Activated CD8-positive, alpha-beta T cell treated with anti-CD3 and anti-CD28 coated beads for 36 hours (primary cell): Measurements from ENCODE around the gene NMNAT2. TPM values are rescaled to one million over a fixed set of nuclear protein-coding genes. Genes with fewer than 3 reads are reported as not detected.

Source experiments
- ATAC-seq: fragments of 200-7000 bp; cut with Tn5 transposase; one replicate; pipeline ENCODE4 v1.10.0; 2021; ENCODE audit warnings: mild to moderate bottlenecking, moderate library complexity
- CTCF ChIA-PET: fragments of 350-600 bp; sonication (Branson Sonifier 250); formaldehyde crosslinking; loops from one replicate; lab custom pipeline; 2021; ENCODE audit warnings: antibody characterized with exemption; lab: Charles Lee
- POLR2A ChIA-PET: fragments of 350-600 bp; sonication (Branson Sonifier 250); formaldehyde crosslinking; loops from one replicate; lab custom pipeline; 2021; ENCODE audit warnings: antibody characterized with exemption; lab: Charles Lee
- DNase-seq: peaks from one replicate; pipeline ENCODE4 v3.0.0-alpha.2; 2020
- H3K27ac Mint-ChIP-seq: one replicate; pipeline ENCODE4 v1.8.0; 2021; ENCODE audit warnings: mild to moderate bottlenecking, mixed read lengths
- H3K27me3 Mint-ChIP-seq: one replicate; pipeline ENCODE4 v1.8.0; 2021; ENCODE audit warnings: mixed read lengths
- H3K36me3 Mint-ChIP-seq: one replicate; pipeline ENCODE4 v1.8.0; 2021; ENCODE audit warnings: low read depth, mixed read lengths
- H3K4me1 Mint-ChIP-seq: one replicate; pipeline ENCODE4 v1.8.0; 2021; ENCODE audit warnings: low read depth, mixed read lengths
- H3K4me3 Mint-ChIP-seq: one replicate; pipeline ENCODE4 v1.8.0; 2021; ENCODE audit warnings: mild to moderate bottlenecking, moderate library complexity, mixed read lengths
- H3K9me3 Mint-ChIP-seq: one replicate; pipeline ENCODE4 v1.8.0; 2021; ENCODE audit warnings: mixed read lengths
- intact Hi-C: fragments of 100-400 bp; cut with micrococcal nuclease; formaldehyde crosslinking; loops from one replicate; pipeline ENCODE4 v1.10.0; 2022
- total RNA-seq, 2 experiments: library from RNA; stranded (reverse); gene quantifications; one replicate each; pipeline ENCODE4 v1.2.3, GENCODE V29; 2021
- TF ChIP-seq, protein P1 (sequence below): fragments of 200-600 bp; IDR thresholded peaks from one replicate; pipeline ENCODE4 v1.8.0; 2022; ENCODE audit warnings: antibody characterized with exemption, mild to moderate bottlenecking

NMNAT2 gene
- total RNA-seq, 2 experiments from 2014 or later: not detected

GRCh38 chr1:183302452-183303322, 115.5 kb downstream of the NMNAT2 start:
- ATAC-seq (no peak), DNase-seq (no peak)
- no peaks in the 10 kb centered on the region for H3K4me1 Mint-ChIP-seq
- TF ChIP-seq, protein P1, sequence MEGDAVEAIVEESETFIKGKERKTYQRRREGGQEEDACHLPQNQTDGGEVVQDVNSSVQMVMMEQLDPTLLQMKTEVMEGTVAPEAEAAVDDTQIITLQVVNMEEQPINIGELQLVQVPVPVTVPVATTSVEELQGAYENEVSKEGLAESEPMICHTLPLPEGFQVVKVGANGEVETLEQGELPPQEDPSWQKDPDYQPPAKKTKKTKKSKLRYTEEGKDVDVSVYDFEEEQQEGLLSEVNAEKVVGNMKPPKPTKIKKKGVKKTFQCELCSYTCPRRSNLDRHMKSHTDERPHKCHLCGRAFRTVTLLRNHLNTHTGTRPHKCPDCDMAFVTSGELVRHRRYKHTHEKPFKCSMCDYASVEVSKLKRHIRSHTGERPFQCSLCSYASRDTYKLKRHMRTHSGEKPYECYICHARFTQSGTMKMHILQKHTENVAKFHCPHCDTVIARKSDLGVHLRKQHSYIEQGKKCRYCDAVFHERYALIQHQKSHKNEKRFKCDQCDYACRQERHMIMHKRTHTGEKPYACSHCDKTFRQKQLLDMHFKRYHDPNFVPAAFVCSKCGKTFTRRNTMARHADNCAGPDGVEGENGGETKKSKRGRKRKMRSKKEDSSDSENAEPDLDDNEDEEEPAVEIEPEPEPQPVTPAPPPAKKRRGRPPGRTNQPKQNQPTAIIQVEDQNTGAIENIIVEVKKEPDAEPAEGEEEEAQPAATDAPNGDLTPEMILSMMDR: no peak
- no peak overlapping the region for H3K4me3 Mint-ChIP-seq
- CTCF ChIA-PET: no interaction called here
- H3K27ac Mint-ChIP-seq: no peak overlapping the region
- peaks cover 9% of the 10 kb centered on the region for H3K27me3 Mint-ChIP-seq
- no peaks in the 10 kb centered on the region for H3K36me3 Mint-ChIP-seq
- H3K9me3 Mint-ChIP-seq: no peaks in the 10 kb centered on the region
- intact Hi-C loops: no loop called here
- POLR2A ChIA-PET: no interaction called here

- ChIA-PET POLR2A (no interaction called here), CTCF (no interaction called here)
- TF ChIP-seq, protein P1: no peak
- H3K4me1 Mint-ChIP-seq: no peaks in the 10 kb centered on the region
- H3K27ac Mint-ChIP-seq: no peak overlapping the region
- intact Hi-C loops: no loop called here
- H3K4me3 Mint-ChIP-seq: no peak overlapping the region
- H3K9me3 Mint-ChIP-seq: no peaks in the 10 kb centered on the region
- ATAC-seq: no peak
- DNase-seq: no peak
- no peaks in the 10 kb centered on the region for H3K36me3 Mint-ChIP-seq
- H3K27me3 Mint-ChIP-seq: peaks cover 9% of the 10 kb centered on the region
Observed at GRCh38 chr1:183301239-183301638, 116.9 kb downstream of the NMNAT2 start.

- POLR2A ChIA-PET: no interaction called here
Observed at GRCh38 chr1:183300828-183301227, 117.4 kb downstream of the NMNAT2 start.

GRCh38 chr1:183300395-183300794, 117.8 kb downstream of the NMNAT2 start:
- ATAC-seq: no peak
- Mint-ChIP-seq H3K27me3 (peaks cover 9% of the 10 kb centered on the region), H3K9me3 (no peaks in the 10 kb centered on the region), H3K36me3 (no peaks in the 10 kb centered on the region), H3K4me1 (no peaks in the 10 kb centered on the region), H3K4me3 (no peak overlapping the region), H3K27ac (no peak overlapping the region)
- TF ChIP-seq, protein P1: no peak
- POLR2A ChIA-PET: no interaction called here
- no peak for DNase-seq
- CTCF ChIA-PET: no interaction called here
- intact Hi-C loops: no loop called here

More at GRCh38 chr1:183300828-183301227, 117.4 kb downstream of the NMNAT2 start:
- Mint-ChIP-seq H3K36me3 (no peaks in the 10 kb centered on the region), H3K27me3 (peaks cover 9% of the 10 kb centered on the region), H3K4me1 (no peaks in the 10 kb centered on the region), H3K4me3 (no peak overlapping the region), H3K27ac (no peak overlapping the region), H3K9me3 (no peaks in the 10 kb centered on the region)
- TF ChIP-seq, protein P1: no peak
- intact Hi-C loops: no loop called here
- ATAC-seq (no peak), DNase-seq (no peak)
- CTCF ChIA-PET: no interaction called here

GRCh38 chr1:183296782-183297181, 121.4 kb downstream of the NMNAT2 start:
- DNase-seq (no peak), ATAC-seq (no peak)
- Mint-ChIP-seq H3K9me3 (no peaks in the 10 kb centered on the region), H3K27me3 (peaks cover 6% of the 10 kb centered on the region), H3K4me3 (no peak overlapping the region), H3K36me3 (no peaks in the 10 kb centered on the region), H3K4me1 (no peaks in the 10 kb centered on the region), H3K27ac (no peak overlapping the region)
- intact Hi-C loops: no loop called here
- ChIA-PET POLR2A (no interaction called here), CTCF (interaction anchor here (1.6 kb wide), 1 partner anchor 15 kb away, joined by 7 read pairs; no protein-coding TSS in a partner anchor)
- TF ChIP-seq, protein P1: no peak
